H1 (cell line): ENCODE measurements around the gene SERINC4. TPM values are rescaled to one million over a fixed set of nuclear protein-coding genes. Genes with fewer than 3 reads are reported as not detected.

Experiments
- BACH1 ChIP-seq: IDR thresholded peaks from 2 replicates; pipeline ENCODE4 v1.6.1; 2012; ENCODE audit warnings: low read length, improper control_type of control experiment
- KDM5A ChIP-seq: fragments of 200-600 bp; IDR thresholded peaks from 2 replicates; pipeline ENCODE4 v1.7.1; 2012; ENCODE audit warnings: mild to moderate bottlenecking, low read length, inconsistent platforms, mixed read lengths
- TAF7 ChIP-seq: optimal IDR thresholded peaks from 2 replicates; pipeline ENCODE3; 2011; ENCODE audit warnings: low read depth, mild to moderate bottlenecking, inconsistent platforms, low read length, moderate library complexity, borderline replicate concordance
- polyA plus RNA-seq, 7 experiments: library from polyadenylated mRNA; depleted of rRNA in 3 of 7; stranded (reverse) in 5 of 7; unstranded in 2 of 7; fragments of >200 nt in 5 of 7; fragments of 200-250 nt in 2 of 7; gene quantifications; 1 replicate in 5 of 7; 2 replicates in 1 of 7; 4 replicates in 1 of 7; pipeline versions ENCODE4 v1.2.1 to v1.2.3, GENCODE V29; 2011 to 2013; ENCODE audit warnings: missing spikeins in 2 of 7, mixed read lengths in 2 of 7
- total RNA-seq: library from RNA; stranded (reverse); fragmentation: NEBNext Ultra II Directional; extraction: Animal tissue kit (Norgen Biotek cat#: 25700); gene quantifications from 2 replicates; pipeline ENCODE4 v1.2.1, GENCODE V29; 2021

Gene SERINC4
- total and polyA plus RNA-seq, 2 of the 8 experiments (the other 6 are each of a cell fraction or from before 2014, with no cell fraction given) = 0.08 TPM; not detected in 1

- no peak for TF ChIP-seq TAF7
- no peak for TF ChIP-seq BACH1
- TF ChIP-seq KDM5A = 0 out of 2 replicates have a peak, but pooled peaks have one; percentile 16
Measured at GRCh38 chr15:43792761-43793476, 7.1 kb downstream of the SERINC4 start (continued).
